Measurements from ENCODE around the gene SLC38A3. TPM values are rescaled to one million over a fixed set of nuclear protein-coding genes. Genes with fewer than 3 reads are reported as not detected.

Gene SLC38A3
- total RNA-seq, 4 donors from 2014 or later: not detected

DNA sequence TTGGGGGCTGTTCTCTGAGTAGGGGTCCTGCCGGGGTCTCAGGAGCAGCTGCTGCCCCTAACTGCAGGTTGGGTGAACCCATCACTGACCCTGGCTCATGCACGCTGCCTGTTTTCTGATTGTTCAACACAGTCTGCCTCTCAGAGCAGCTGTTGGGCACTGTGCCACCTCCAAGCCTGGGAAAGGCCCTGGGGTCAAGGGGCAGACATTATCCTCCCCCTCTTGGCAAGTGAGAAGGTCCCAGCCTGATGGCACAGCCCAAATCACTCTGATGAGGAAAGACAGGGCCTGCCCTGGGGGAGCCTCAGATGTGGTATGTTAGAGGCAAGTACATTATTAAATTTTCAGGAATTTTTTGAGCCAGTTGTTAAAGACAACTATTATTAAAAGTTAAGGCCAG is 27.7 kb upstream of the SLC38A3 start:
- DNase-seq: no peak
- Histone ChIP-seq H3K9me3 (no peaks in the 10 kb centered on the region), H3K27ac (no peak overlapping the region), H3K36me3 (peaks cover 31 to 91% (median 37%) of the 10 kb centered on the region in 3 donors), H3K4me3 (no peak overlapping the region), H3K4me1 (peaks cover 7 to 39% (median 8%) of the 10 kb centered on the region in 3 donors), H3K27me3 (no peaks in the 10 kb centered on the region)
- 100% methylated on average over 1 of the region's 2 CpGs; no CpG with 5 or more reads in 1 of the 2 donors for WGBS, 2 donors
- TF ChIP-seq, protein P1, sequence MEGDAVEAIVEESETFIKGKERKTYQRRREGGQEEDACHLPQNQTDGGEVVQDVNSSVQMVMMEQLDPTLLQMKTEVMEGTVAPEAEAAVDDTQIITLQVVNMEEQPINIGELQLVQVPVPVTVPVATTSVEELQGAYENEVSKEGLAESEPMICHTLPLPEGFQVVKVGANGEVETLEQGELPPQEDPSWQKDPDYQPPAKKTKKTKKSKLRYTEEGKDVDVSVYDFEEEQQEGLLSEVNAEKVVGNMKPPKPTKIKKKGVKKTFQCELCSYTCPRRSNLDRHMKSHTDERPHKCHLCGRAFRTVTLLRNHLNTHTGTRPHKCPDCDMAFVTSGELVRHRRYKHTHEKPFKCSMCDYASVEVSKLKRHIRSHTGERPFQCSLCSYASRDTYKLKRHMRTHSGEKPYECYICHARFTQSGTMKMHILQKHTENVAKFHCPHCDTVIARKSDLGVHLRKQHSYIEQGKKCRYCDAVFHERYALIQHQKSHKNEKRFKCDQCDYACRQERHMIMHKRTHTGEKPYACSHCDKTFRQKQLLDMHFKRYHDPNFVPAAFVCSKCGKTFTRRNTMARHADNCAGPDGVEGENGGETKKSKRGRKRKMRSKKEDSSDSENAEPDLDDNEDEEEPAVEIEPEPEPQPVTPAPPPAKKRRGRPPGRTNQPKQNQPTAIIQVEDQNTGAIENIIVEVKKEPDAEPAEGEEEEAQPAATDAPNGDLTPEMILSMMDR (IDR thresholded peaks at IDR 0.05): no peak
- TF ChIP-seq POLR2A (IDR thresholded peaks at IDR 0.05): no peak
- intact Hi-C loops (cut with DNase I): no loop called here

DNA sequence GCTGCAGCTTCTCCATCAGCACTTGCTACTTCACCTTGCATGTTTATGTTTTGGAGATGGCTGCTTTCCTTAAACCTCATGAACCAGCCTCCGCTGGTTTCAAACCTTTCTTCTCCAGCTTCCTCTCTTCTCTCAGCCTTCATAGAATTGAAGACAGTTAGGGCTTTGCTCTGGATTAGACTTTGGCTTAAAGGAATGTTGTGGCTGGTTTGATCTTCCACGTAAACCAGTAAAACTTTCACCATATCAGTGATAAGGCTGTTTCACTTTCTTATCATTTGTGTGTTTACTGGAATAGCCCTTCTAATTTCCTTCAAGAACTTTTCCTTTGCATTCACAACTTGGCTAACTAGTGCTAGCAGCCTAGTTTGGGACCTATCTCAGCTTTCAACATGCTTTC is 25.4 kb upstream of the SLC38A3 start:
- no peak for TF ChIP-seq POLR2A (IDR thresholded peaks at IDR 0.05)
- TF ChIP-seq, protein P1 (IDR thresholded peaks at IDR 0.05): no peak
- DNase-seq: no peak
- no peak overlapping the region for H3K27ac ChIP-seq
- WGBS, 2 donors: 61 to 72% methylated on average over 2 of the region's 2 CpGs
- peaks cover 0 to 38% (median 14%) of the 10 kb centered on the region in 3 donors for H3K4me1 ChIP-seq
- no peak overlapping the region for H3K4me3 ChIP-seq
- peaks cover 22 to 100% (median 29%) of the 10 kb centered on the region in 3 donors for H3K36me3 ChIP-seq
- no peaks in the 10 kb centered on the region for H3K27me3 ChIP-seq
- intact Hi-C loops (cut with DNase I): no loop called here
- H3K9me3 ChIP-seq: no peaks in the 10 kb centered on the region

DNA sequence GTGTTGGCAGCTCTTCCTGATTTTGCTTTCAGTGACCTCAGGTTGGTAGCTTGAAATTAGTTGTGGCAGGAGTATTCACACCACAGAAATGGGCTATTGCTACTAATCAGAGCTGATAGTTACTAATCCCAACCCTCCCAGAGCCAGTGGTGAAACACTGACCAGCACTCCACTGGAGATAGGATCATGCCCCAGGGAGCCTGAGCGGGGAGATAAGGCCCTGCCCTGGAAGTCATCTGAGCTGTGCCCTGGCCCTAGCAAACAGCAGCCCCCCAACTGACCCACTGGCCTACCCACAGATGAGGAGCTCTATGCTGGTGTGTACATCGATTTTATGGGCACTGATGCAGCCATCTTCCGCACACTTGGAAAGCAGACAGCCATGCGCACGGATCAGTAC is 23.1 kb upstream of the SLC38A3 start:
- Histone ChIP-seq H3K4me3 (no peak overlapping the region), H3K9me3 (no peaks in the 10 kb centered on the region), H3K4me1 (peaks cover 0 to 37% (median 14%) of the 10 kb centered on the region in 3 donors), H3K27me3 (no peaks in the 10 kb centered on the region), H3K27ac (peak overlapping the region in 1 of 4 donors; percentile 13), H3K36me3 (peaks cover 19 to 100% (median 25%) of the 10 kb centered on the region in 3 donors)
- TF ChIP-seq POLR2A (IDR thresholded peaks at IDR 0.05): no peak
- TF ChIP-seq, protein P1 (IDR thresholded peaks at IDR 0.05): no peak
- WGBS, 2 donors: 89 to 100% methylated on average over 2 to 5 of the region's 5 CpGs
- no peak for DNase-seq
- intact Hi-C loops (cut with DNase I): no loop called here

DNA sequence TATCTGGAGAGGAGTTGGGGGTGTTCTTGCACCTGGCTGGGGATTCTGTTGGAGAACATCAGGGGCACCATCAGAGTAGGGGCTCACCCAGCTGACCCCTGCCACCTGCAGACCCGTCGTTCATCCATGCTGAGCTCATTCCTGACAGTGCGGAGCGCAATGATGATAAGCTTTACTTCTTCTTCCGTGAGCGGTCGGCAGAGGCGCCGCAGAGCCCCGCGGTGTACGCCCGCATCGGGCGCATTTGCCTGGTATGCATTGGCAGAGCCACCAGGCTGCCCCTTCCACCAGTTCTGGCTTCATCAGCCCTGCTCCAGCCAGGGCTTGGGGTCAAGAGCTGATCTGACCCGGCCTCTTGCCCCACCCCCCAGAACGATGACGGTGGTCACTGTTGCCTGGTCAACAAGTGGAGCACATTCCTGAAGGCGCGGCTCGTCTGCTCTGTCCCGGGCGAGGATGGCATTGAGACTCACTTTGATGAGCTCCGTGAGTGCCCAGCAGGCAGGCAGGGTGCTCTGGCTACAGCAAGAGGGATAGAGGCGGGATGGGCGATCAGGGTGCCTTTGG is 22.5 kb upstream of the SLC38A3 start:
- Histone ChIP-seq H3K27ac (peak overlapping the region in 2 of 4 donors; percentile 58 to 64), H3K4me3 (no peak overlapping the region), H3K36me3 (peaks cover 19 to 100% (median 21%) of the 10 kb centered on the region in 3 donors), H3K27me3 (no peaks in the 10 kb centered on the region), H3K9me3 (no peaks in the 10 kb centered on the region), H3K4me1 (peaks cover 0 to 36% (median 10%) of the 10 kb centered on the region in 3 donors)
- TF ChIP-seq, protein P1 (IDR thresholded peaks at IDR 0.05): no peak
- no peak for TF ChIP-seq POLR2A (IDR thresholded peaks at IDR 0.05)
- intact Hi-C loops (cut with DNase I): no loop called here
- WGBS, 2 donors: 90 to 97% methylated on average over 13 to 14 of the region's 26 CpGs
- no peak for DNase-seq

DNA sequence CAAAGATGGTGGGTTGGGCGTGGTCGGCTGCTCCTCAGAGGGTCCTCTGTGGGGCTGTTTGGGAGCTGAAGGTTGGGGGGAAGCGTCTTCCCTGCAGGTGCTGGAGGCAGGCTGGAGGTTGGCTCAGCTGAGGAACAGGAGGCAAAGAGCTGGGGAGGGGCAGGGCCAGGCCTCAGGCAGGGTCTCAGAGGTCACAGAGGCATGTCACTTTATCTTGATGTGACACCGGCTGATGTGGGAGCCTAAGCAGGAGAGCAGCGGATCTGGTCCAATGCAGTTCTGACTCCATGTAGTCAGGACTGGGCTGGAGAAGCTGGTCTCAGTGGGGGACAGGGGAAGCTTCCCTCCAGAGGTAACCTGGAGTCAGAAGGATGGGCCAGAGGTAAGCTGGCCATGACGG is 21.3 kb upstream of the SLC38A3 start:
- no peak overlapping the region for H3K4me3 ChIP-seq
- H3K27me3 ChIP-seq: no peaks in the 10 kb centered on the region
- no peak for DNase-seq
- intact Hi-C loops (cut with DNase I): no loop called here
- H3K4me1 ChIP-seq: peaks cover 3 to 45% (median 15%) of the 10 kb centered on the region in 3 donors
- no peaks in the 10 kb centered on the region for H3K9me3 ChIP-seq
- no peak for TF ChIP-seq POLR2A (IDR thresholded peaks at IDR 0.05)
- TF ChIP-seq, protein P1 (IDR thresholded peaks at IDR 0.05): no peak
- H3K36me3 ChIP-seq: peaks cover 19 to 100% (median 30%) of the 10 kb centered on the region in 3 donors
- 68 to 80% methylated on average over 1 to 2 of the region's 6 CpGs for WGBS, 2 donors
- peak overlapping the region; percentile 3 to 64 (median 54) for H3K27ac ChIP-seq

Measured in esophagus squamous epithelium (tissue), 5 donors.